Adipose tissue (tissue), 3 donors: Measurements from ENCODE around the gene CYS1. TPM values are rescaled to one million over a fixed set of nuclear protein-coding genes. Genes with fewer than 3 reads are reported as not detected.
"Not testable (repeated sequence)": the region's sequence is repeated elsewhere in the genome, so short reads cannot be mapped to it uniquely, and the experiment has no call there.

Source experiments
- H3K27ac ChIP-seq: one replicate; pipeline ENCODE4 v1.5.1; 2013; ENCODE audit warnings: low read depth, low read length
- WGBS, 3 donors: extraction: QIAGEN DNeasy Blood & Tissue Kit; methylation state at CpG; one replicate each; pipeline ENCODE4 v1.1.7; 2013; 5-methylcytosine and 5-hydroxymethylcytosine counted together
- polyA plus RNA-seq, 3 donors: library from polyadenylated mRNA; stranded (reverse); fragments of 200-250 nt; gene quantifications; one replicate each; pipeline ENCODE4 v1.2.3, GENCODE V29; 2013
- donor health status: healthy with polysubstance abuse.
- donor health status: Bipolar disorder and iron deficiency.
- donor health status: healthy.

Gene CYS1
- polyA plus RNA-seq, 3 donors = 0.22 to 14.2 (median 2.4) TPM

DNA sequence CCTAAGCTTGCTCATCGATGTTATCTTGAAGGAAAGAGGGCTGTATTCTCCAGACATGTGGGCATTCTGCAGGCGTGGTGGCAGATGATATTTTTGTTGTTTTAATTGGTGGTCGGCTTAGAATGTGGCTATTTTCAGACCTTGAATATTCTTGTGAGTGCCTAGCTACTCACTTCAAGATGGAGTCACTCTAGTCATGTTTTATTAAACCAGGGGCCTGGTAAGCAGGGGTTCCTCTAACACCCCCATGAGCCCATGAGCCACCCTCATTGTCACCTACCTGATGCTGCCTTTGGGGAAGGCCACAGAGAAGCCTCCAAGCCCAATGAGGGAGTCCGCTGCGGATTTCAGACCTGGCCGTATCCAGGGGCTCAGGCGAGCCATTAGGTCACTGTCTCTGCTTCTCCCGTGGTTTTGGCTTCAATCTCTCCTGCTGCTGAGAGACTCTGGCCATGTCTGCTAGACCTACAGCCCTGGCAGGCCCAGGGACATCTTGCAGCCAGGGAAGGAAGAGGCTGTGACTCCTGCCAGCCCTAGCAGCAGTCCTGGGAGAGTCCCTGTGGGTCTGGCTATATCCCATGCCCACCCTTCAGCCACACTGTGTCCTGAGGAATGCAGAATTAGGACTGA, 53.2 kb downstream of the CYS1 start:
- H3K27ac ChIP-seq = no peak overlapping the region
- 80 to 90% (median 87%) methylated on average over 8 of the region's 8 CpGs for WGBS, 3 donors

DNA sequence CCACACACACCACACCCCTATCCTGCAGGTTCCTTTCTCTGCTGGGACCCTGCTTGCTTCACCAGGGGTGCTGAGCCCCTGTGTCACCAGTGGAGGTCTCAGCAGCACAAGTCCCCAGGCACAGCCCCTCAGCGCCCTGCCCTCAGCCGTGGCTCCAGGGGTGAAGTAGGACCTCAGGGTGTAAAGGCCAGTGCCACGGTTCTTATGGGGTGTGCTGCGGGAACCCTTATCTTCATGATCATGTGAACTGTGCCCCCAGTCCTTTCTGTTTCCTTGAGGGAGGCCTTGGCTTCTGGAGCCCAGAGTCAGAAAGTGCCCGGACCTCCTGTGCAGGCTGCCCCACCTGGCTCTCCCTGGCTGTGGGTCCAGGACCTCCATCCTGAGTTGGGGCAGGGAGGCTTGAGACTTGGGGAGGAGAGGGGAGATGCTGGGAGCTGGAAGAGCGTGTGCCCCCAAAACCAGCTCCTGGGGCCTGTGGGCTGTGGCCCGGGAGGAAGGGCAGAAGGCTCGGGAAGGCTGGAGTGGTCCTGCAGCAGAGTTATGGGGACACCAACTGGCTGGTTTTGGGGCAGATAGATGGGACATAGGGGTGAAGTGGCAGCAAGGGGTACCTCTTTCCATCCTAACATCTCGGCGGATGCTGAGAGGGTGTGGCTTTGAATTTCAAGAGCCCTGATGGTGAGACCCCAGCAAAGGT, 57.1 kb downstream of the CYS1 start:
- H3K27ac ChIP-seq = no peak overlapping the region
- 82 to 92% (median 88%) methylated on average over 10 of the region's 10 CpGs for WGBS, 3 donors

DNA sequence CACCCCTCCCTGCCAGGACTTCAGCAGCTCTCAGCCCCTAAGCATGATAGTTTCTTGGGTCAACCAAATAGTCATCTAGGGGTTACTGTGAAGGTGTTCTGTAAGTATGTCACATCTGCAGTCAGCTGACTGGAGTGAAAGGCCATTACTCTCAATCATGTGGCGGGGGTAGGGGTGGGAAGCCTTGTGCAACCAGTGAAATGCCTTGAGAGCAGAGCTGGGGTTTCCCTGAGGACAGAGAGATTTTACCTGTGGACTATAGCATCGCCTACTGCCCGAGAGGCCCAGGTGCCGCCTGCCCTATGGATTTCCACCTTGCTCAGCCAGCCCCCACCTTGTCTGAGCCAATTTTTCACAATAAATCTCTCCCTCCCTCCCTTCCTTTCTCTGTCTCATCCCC, 57.8 kb downstream of the CYS1 start:
- H3K27ac ChIP-seq = no peak overlapping the region
- 87 to 88% (median 87%) methylated on average over 4 of the region's 4 CpGs for WGBS, 3 donors

DNA sequence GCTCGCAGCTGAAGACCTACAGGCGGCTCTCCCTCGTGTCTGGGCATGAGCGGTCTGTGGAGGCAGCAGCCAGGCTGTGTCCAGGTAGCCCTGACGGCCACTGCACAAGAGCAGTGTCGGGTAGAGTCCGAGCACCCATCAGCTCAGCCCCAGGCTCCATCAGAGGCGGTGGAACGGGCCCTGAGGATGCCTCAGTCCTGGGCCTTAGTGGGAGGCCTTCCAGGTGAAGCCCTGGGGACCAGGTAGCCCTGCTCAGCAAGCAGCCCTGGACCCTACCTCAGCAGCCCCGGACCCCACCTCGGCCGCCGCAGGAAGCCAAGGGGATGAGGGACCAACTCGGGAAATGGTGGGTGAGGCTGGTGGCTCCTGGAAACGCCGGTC, 58.2 kb downstream of the CYS1 start:
- WGBS, 3 donors = 89 to 95% (median 92%) methylated on average over 16 of the region's 16 CpGs
- no peak overlapping the region for H3K27ac ChIP-seq

DNA sequence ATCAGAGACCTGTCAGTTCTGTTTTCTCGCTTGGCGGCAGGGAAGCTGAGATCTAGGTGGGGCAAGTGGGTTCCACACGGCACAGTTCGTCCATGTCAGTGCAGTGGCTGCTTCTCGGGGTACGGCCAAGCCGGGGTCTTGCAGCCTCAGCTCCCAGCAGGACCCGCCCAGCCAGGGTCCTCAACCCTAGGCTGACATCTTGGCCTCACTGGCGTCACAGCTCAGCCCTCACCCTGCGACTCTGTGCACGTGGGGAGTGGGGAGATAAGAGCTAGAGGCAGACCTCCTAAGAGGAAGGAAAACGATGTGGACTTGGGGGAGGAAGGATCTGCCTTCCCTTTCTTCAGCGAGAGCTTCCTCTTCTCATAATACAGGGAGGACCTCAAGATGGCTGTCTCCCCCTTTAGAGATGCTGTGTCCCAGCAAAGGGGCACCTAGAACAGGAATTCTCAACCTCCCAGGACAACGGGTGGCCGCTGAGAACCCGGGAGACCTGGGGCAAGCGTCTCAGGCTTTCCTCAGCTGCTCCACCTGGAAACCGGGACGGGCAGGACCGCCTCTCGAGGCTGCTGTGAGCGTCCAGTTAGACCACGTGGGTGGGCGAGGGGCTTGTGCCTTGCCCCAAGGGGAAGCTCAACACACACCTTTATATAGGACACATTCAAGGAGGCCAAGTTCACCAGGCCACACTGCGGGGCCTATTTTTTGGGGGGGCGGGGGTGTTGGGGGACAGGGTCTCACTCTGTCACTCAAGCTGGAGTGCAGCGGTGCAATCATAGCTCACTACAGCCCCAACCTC, 60.4 kb downstream of the CYS1 start:
- WGBS, 3 donors = 81 to 87% (median 83%) methylated on average over 27 of the region's 27 CpGs
- H3K27ac ChIP-seq = no peak overlapping the region

DNA sequence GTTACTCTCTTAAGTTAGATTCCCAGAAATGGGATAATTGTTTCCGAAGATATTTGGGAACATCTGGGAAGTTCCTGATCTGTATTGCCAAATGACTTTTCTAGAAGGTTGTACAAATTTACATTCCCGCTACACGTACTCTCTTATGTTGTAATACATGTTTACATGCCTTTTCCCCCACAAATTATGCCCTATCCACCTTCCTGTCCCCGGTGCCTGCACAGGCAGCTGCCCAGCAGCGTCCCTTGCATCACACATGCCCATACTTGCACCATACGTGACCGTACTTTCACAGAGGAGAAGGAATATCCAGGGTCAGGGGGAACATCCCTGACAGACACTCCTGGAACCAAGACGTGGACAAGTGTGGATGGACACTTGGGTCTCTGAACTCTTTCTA, 61.0 kb downstream of the CYS1 start:
- 51 to 67% (median 52%) methylated on average over 8 of the region's 8 CpGs for WGBS, 3 donors
- H3K27ac ChIP-seq = no peak overlapping the region

DNA sequence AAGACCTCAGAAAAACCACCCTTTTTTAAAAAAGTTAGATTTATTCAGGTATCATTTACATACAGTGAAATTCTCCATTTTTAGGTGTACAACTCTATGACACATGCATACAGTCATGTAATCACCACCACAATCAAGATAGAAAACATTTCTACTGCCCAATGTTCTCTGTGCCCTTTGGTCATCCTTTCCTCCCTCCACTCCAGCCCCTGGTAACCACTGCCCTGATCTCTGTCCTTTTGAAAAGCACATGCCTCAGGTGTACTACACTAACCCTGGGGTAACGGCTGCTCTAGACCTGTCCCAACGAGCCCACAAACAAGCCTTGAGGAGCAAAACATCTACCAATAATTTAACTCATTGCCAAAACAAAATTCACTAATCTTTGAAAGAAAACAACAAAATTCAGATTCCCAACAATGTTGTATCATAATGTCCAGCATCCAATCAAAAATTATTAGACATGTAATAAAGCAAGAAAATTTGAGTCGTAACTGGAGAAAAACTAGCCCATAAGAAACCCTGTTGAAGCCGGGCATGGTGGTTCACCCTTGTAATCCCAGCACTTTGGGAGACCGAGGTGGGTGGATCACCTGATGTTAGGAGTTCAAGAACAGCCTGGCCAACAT, 62.8 kb downstream of the CYS1 start:
- 91 to 97% (median 95%) methylated on average over 5 of the region's 5 CpGs for WGBS, 3 donors
- H3K27ac ChIP-seq = no peak overlapping the region

DNA sequence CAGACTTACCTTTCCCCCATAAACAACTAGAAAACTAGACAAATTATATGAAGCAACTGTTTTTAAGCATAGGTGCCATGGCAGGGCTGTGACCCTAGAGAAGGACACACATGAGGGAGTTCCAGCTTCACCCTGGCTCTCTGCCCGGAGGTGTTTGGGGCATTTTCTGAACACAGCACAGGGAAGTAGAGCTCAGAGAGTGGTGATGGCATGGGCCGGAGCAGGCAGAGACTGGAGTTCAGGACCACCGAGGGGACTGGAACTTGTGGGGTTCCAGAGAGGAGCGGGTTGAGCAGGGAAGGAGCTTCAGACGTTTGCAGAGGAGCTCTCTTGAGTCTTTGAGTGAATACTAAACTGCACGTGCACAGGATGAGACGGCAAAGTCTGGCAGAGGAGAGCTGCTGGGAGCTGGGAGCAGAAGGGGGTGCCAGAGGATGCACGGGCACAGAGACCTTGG, 63.4 kb downstream of the CYS1 start:
- no peak overlapping the region for H3K27ac ChIP-seq
- WGBS, 3 donors = 85 to 89% (median 88%) methylated on average over 8 of the region's 8 CpGs

DNA sequence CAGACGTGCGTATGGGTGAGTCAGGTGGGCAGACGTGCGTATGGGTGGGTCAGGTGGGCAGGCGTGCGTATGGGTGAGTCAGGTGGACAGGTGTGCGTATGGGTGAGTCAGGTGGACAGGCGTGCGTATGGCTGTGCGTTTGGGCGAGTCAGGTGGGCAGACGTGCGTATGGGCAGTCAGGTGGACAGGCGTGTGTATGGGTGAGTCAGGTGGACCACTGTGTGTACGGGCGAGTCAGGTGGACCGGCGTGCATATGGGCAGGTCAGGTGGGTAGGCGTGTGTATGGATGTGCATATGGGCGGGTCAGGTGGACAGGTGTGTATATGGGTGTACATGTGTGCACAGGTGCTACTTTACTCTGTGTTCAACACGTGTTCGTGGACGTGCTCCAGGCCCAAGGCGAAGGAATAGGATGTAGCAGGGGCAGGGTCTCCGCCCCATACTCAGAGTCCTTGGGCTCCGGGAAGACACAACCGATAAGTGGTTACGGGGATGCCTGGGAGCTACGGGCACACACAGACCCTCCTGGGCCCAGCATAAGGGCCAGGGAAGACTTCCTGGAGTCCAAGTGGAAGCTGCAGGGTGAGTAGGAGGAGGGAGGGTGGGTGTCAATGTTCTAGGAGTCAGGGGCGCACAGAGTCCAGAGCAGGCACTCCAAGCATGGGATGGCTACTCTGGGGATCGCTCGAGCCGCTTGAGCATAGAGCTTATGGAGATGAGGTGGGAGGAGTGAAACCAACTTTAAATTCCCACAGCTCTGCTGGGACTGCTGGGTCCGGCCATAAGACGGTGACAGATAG, 64.0 kb downstream of the CYS1 start:
- H3K27ac ChIP-seq = no peak overlapping the region
- 93 to 94% (median 94%) methylated on average over 35 of the region's 35 CpGs for whole genome bisulfite sequencing, 3 donors

DNA sequence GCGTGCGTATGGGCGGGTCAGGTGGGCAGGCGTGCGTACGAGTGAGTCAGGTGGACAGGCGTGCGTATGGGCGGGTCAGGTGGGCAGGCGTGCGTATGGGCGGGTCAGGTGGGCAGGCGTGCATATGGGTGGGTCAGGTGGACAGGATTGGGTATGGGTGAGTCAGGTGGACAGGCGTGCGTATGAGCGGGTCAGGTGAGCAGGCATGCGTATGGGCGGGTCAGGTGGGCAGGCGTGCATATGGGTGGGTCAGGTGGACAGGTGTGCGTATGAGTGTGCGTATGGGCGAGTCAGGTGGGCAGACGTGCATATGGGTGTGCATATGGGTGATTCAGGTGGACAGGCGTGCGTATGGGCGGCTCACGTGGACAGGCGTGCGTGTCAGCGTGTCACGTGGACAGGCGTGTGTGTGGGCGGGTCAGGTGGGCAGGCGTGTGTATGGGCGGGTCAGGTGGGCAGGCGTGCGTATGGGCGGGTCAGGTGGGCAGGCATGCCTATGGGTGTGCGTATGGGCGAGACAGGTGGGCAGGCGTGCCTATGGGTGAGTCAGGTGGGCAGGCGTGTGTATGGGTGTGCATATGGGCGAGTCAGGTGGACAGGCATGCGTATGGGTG, 64.7 kb downstream of the CYS1 start:
- H3K27ac ChIP-seq = not testable (repeated sequence)
- WGBS, 3 donors = 97 to 98% (median 97%) methylated on average over 37 to 43 of the region's 44 CpGs

DNA sequence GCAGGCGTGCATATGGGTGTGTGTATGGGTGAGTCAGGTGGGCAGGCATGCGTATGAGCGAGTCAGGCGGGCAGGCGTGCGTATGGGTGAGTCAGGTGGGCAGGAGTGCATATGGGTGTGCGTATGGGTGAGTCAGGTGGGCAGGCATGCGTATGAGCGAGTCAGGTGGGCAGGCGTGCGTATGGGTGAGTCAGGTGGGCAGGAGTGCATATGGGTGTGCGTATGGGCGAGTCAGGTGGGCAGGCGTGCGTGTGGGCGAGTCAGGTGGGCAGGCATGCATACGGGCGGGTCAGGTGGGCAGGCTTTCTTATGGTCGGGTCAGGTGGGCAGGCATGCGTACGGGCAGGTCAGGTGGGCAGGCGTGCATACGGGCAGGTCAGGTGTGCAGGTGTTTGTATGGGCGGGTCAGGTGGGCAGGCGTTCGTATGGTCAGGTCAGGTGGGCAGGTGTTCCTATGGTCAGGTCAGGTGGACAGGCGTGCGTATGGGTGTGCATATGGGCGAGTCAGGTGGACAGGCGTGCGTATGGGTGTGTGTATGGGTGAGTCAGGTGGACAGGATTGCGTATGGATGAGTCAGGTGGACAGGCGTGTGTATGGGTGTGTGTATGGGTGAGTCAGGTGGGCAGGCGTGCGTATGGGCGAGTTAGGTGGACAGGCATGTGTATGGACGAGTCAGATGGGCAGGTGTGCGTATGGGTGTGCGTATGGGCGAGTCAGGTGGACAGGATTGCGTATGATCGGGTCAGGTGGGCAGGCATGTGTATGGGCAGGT, 65.6 kb downstream of the CYS1 start:
- no peak overlapping the region for H3K27ac ChIP-seq
- 93 to 97% (median 94%) methylated on average over 41 to 42 of the region's 42 CpGs for WGBS, 3 donors

DNA sequence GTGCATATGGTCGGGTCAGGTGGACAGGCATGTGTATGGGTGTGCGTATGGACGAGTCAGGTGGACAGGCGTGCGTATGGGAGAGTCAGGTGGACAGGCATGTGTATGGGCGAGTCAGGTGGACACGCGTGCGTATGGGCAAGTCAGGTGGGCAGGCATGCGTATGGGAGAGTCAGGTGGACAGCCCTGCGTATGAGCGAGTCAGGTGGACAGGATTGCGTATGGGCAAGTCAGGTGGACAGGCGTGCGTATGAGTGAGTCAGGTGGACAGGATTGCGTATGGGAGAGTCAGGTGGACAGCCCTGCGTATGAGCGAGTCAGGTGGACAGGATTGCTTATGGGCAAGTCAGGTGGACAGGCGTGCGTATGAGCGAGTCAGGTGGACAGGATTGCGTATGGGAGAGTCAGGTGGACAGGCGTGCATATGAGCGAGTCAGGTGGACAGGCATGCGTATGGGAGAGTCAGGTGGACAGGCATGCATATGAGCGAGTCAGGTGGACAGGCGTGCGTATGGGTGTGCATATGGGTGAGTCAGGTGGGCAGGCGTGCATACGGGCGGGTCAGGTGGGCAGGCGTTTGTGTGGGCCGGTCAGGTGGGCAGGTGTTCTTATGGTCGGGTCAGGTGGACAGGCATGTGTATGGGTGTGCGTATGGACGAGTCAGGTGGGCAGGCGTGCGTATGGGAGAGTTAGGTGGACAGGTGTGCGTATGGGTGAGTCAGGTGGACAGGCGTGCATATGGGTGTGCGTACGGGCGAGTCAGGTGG, 66.4 kb downstream of the CYS1 start:
- WGBS, 3 donors = 95 to 96% (median 95%) methylated on average over 43 of the region's 43 CpGs
- H3K27ac ChIP-seq = not testable (repeated sequence)

DNA sequence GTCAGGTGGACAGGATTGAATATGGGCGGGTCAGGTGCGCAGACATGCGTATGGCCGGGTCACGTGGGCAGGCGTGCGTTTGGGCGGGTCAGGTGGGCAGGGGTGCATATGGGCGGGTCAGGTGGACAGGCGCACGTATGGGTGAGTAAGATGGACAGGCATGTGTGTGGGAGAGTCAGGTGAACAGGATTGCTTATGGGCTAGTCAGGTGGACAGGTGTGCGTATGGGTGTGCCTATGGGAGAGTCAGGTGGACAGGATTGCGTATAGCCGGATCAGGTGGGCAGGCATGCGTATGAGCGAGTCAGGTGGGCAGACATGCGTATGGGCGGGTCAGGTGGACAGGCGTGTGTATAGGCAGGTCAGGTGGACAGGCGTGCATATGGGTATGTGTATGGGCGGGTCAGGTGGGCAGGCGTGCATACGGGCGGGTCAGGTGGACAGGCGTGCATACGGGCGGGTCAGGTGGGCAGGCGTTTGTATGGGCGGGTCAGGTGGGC, 67.2 kb downstream of the CYS1 start:
- WGBS, 3 donors = 90 to 94% (median 91%) methylated on average over 29 of the region's 29 CpGs

DNA sequence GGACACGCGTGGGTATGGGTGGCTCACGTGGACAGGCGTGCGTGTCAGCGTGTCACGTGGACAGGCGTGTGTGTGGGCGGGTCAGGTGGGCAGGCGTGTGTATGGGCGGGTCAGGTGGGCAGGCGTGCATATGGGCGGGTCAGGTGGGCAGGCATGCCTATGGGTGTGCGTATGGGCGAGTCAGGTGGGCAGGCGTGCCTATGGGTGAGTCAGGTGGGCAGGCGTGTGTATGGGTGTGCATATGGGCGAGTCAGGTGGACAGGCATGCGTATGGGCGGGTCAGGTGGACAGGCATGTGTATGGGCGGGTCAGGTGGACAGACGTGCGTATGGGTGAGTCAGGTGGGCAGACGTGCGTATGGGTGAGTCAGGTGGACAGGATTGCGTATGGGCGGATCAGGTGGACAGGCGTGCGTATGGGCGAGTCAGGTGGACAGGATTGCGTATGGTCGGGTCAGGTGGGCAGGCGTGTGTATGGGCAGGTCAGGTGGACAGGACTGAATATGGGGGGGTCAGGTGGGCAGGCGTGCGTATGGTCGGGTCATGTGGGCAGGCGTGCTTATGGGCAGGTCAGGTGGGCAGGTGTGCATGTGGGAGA, 67.7 kb downstream of the CYS1 start:
- not testable (repeated sequence) for H3K27ac ChIP-seq
- 95 to 96% (median 95%) methylated on average over 36 to 37 of the region's 37 CpGs for WGBS, 3 donors

More for the DNA sequence above, 67.2 kb downstream of the CYS1 start:
- no peak overlapping the region for H3K27ac ChIP-seq

DNA sequence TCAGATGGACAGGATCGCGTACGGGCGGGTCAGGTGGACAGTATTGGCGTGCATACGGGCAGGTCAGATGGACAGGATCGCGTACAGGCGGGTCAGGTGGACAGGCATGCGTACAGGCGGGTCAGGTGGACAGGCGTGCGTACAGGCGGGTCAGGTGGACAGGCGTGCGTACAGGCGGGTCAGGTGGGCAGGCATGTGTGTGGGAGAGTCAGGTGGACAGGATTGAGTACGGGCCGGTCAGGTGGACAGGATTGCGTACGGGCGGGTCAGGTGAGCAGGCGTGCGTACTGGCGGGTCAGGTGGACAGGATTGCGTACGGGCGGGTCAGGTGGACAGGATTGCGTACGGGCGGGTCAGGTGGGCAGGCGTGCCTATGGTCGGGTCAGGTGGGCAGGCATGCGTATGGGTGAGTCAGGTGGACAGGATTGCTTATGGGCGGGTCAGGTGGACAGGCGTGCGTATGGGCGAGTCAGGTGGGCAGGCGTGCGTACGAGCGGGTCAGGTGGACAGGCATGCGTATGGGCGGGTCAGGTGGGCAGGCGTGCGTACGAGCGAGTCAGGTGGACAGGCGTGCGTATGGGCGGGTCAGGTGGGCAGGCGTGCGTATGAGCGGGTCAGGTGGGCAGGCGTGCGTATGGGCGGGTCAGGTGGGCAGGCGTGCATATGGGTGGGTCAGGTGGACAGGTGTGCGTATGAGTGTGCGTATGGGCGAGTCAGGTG, 68.4 kb downstream of the CYS1 start:
- WGBS, 3 donors = 93 to 97% (median 96%) methylated on average over 48 to 61 of the region's 61 CpGs
- not testable (repeated sequence) for H3K27ac ChIP-seq
